NCI-H2029 (cell line): ENCODE results near the gene ARHGAP27.

Source experiments
- DNase-seq: peaks from one replicate; lab custom pipeline; 2025; lab: John Stamatoyannopoulos, UW

Gene ARHGAP27

GRCh38 chr17:45430738-45431530 lies 1.7 kb downstream of the ARHGAP27 start:
- DNase-seq, result no peak

GRCh38 chr17:45430006-45430737 lies 2.5 kb downstream of the ARHGAP27 start:
- no peak for DNase-seq

GRCh38 chr17:45429339-45430005 lies 3.2 kb downstream of the ARHGAP27 start:
- DNase-seq, result no peak

GRCh38 chr17:45428931-45429338 lies 3.7 kb downstream of the ARHGAP27 start:
- no peak for DNase-seq

- peak; percentile 40 for DNase-seq
These were observed 4.5 kb downstream of the ARHGAP27 start for GRCh38 chr17:45428050-45428617.

- no peak for DNase-seq
These were observed 5.4 kb downstream of the ARHGAP27 start for GRCh38 chr17:45427181-45427835.

- no peak for DNase-seq
These were observed 6.1 kb downstream of the ARHGAP27 start for GRCh38 chr17:45426561-45426960.

- no peak for DNase-seq
These were observed 6.7 kb downstream of the ARHGAP27 start for GRCh38 chr17:45425984-45426413.

GRCh38 chr17:45425125-45425983 lies 7.3 kb downstream of the ARHGAP27 start:
- DNase-seq, result peak; percentile 55

- DNase-seq, result no peak
These were observed 7.9 kb downstream of the ARHGAP27 start for GRCh38 chr17:45424769-45425124.

GRCh38 chr17:45423975-45424335 lies 8.7 kb downstream of the ARHGAP27 start:
- DNase-seq, result no peak

GRCh38 chr17:45423304-45423974 lies 9.2 kb downstream of the ARHGAP27 start:
- DNase-seq, result no peak

GRCh38 chr17:45414990-45415881 lies 17.4 kb downstream of the ARHGAP27 start:
- no peak for DNase-seq

GRCh38 chr17:45413498-45413923 lies 19.2 kb downstream of the ARHGAP27 start:
- DNase-seq, result no peak

GRCh38 chr17:45411348-45412105 lies 21.1 kb downstream of the ARHGAP27 start:
- DNase-seq, result no peak

- no peak for DNase-seq
These were observed 22.3 kb downstream of the ARHGAP27 start for GRCh38 chr17:45410144-45411091.

- no peak for DNase-seq
These were observed 23.0 kb downstream of the ARHGAP27 start for GRCh38 chr17:45409659-45410076.
